ENCODE measurements around the gene SNRPB2. TPM values are rescaled to one million over a fixed set of nuclear protein-coding genes. Genes with fewer than 3 reads are reported as not detected.
A peak's percentile ranks its signal among the peaks of the same experiment; 100 is the strongest.

The SNRPB2 gene
- total and polyA plus RNA-seq, 2 donors (not counting 3 experiments of a cell fraction or from before 2014, with no cell fraction given), result 43.7 to 76.0 TPM

DNA sequence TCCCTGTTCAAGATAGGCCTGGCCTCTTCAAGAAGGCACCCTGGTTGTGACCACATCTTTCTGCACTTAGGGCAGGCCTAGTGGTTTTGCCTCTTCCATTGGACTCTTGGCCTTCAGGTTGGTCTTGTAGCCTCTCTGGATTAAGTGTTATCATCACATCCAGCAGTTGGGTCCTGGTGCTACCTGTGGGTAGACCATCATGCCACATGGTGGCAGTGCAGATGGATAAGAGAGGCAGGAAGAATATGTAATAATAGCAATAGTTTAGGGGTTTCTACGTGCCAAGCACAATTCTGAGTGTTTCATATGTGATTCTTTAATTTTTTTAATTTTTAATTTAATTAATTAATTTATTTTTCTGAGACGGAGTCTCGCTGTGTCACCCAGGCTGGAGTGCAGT, 28.5 kb upstream of the SNRPB2 start:
- Histone ChIP-seq H3K4me2 (ENCODE audit: insufficient read depth, low read length) (no peak overlapping the region), H3K36me3 (ENCODE audit: control insufficient read depth in 2 of 2, extremely low read depth in 1 of 2, insufficient read depth in 2 of 2, low read length in 2 of 2) (no peaks in the 10 kb centered on the region), H3K9ac (replicated peaks; ENCODE audit: extremely low read depth, insufficient read depth, low read length) (no peak overlapping the region), H3K79me2 (ENCODE audit: control insufficient read depth, insufficient read depth, low read length) (no peaks in the 10 kb centered on the region), H3K27me3 (ENCODE audit: control insufficient read depth in 2 of 2, insufficient read depth in 2 of 2, low read length in 2 of 2) (no peaks in the 10 kb centered on the region), H3K27ac (ENCODE audit: insufficient read depth, low read depth, low read length) (no peak overlapping the region), H2AFZ (ENCODE audit: low read depth, low read length) (no peak overlapping the region), H3K4me3 (replicated peaks in 1 of 3; ENCODE audit: insufficient read depth in 1 of 3, low read depth in 1 of 3, low read length in 3 of 3) (no peak overlapping the region), H4K20me1 (replicated peaks; ENCODE audit: control insufficient read depth, extremely low read depth, insufficient read depth, low read length) (no peaks in the 10 kb centered on the region), H3K4me1 (ENCODE audit: control insufficient read depth, extremely low read depth, insufficient read depth, low read length) (no peaks in the 10 kb centered on the region), H3K9me1 (replicated peaks; ENCODE audit: control insufficient read depth, extremely low read depth, insufficient read depth, low read length) (no peaks in the 10 kb centered on the region), H3K9me3 (replicated peaks; ENCODE audit: control insufficient read depth, insufficient read depth, low read length) (no peaks in the 10 kb centered on the region)
- ChIA-PET POLR2A (no interaction called here), CTCF (no interaction called here)
- TF ChIP-seq POLR2A (IDR thresholded peaks at IDR 0.05; ENCODE audit: low read depth, low read length), result no peak
- TF ChIP-seq, protein P1, sequence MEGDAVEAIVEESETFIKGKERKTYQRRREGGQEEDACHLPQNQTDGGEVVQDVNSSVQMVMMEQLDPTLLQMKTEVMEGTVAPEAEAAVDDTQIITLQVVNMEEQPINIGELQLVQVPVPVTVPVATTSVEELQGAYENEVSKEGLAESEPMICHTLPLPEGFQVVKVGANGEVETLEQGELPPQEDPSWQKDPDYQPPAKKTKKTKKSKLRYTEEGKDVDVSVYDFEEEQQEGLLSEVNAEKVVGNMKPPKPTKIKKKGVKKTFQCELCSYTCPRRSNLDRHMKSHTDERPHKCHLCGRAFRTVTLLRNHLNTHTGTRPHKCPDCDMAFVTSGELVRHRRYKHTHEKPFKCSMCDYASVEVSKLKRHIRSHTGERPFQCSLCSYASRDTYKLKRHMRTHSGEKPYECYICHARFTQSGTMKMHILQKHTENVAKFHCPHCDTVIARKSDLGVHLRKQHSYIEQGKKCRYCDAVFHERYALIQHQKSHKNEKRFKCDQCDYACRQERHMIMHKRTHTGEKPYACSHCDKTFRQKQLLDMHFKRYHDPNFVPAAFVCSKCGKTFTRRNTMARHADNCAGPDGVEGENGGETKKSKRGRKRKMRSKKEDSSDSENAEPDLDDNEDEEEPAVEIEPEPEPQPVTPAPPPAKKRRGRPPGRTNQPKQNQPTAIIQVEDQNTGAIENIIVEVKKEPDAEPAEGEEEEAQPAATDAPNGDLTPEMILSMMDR (IDR thresholded peaks at IDR 0.05; ENCODE audit: extremely low read depth in 1 of 2, insufficient read depth in 1 of 2, low read depth in 1 of 2, low read length in 2 of 2), result peak in 1 of 2 donors; percentile 16
- no peak for FAIRE-seq
- peak; percentile 14 for DNase-seq (ENCODE audit: low read depth, low spot score)
- intact Hi-C loops (cut with micrococcal nuclease), result loop anchor here (1.0 kb wide), 1 partner anchor 60 kb away; no protein-coding TSS in a partner anchor
- no TSS peak for BruUV-seq (replicated peaks)
- dilution Hi-C loops (cut with MboI; ENCODE audit: extremely low pct_ligation_motif_present, low sequenced_read_pairs), result no loop called here

- Histone ChIP-seq H3K4me1 (ENCODE audit: control insufficient read depth, extremely low read depth, insufficient read depth, low read length) (no peaks in the 10 kb centered on the region), H2AFZ (ENCODE audit: low read depth, low read length) (no peak overlapping the region), H3K9me1 (replicated peaks; ENCODE audit: control insufficient read depth, extremely low read depth, insufficient read depth, low read length) (no peaks in the 10 kb centered on the region), H4K20me1 (replicated peaks; ENCODE audit: control insufficient read depth, extremely low read depth, insufficient read depth, low read length) (no peaks in the 10 kb centered on the region), H3K4me3 (replicated peaks in 1 of 3; ENCODE audit: insufficient read depth in 1 of 3, low read depth in 1 of 3, low read length in 3 of 3) (no peak overlapping the region), H3K27me3 (ENCODE audit: control insufficient read depth in 2 of 2, insufficient read depth in 2 of 2, low read length in 2 of 2) (no peaks in the 10 kb centered on the region), H3K79me2 (ENCODE audit: control insufficient read depth, insufficient read depth, low read length) (no peaks in the 10 kb centered on the region), H3K4me2 (ENCODE audit: insufficient read depth, low read length) (no peak overlapping the region), H3K9ac (replicated peaks; ENCODE audit: extremely low read depth, insufficient read depth, low read length) (no peak overlapping the region), H3K36me3 (ENCODE audit: control insufficient read depth in 2 of 2, extremely low read depth in 1 of 2, insufficient read depth in 2 of 2, low read length in 2 of 2) (no peaks in the 10 kb centered on the region), H3K27ac (ENCODE audit: insufficient read depth, low read depth, low read length) (no peak overlapping the region), H3K9me3 (replicated peaks; ENCODE audit: control insufficient read depth, insufficient read depth, low read length) (no peaks in the 10 kb centered on the region)
- TF ChIP-seq POLR2A (IDR thresholded peaks at IDR 0.05; ENCODE audit: low read depth, low read length), result no peak
- TF ChIP-seq MYC (IDR thresholded peaks at IDR 0.05; ENCODE audit: low read depth, low read length), result no peak
- TF ChIP-seq FOS (IDR thresholded peaks at IDR 0.05; ENCODE audit: borderline replicate concordance, insufficient read depth, low read length), result no peak
- TF ChIP-seq, protein P1 (IDR thresholded peaks at IDR 0.05; ENCODE audit: extremely low read depth in 1 of 2, insufficient read depth in 1 of 2, low read depth in 1 of 2, low read length in 2 of 2), result no peak
- no peak for TF ChIP-seq EZH2 (IDR thresholded peaks at IDR 0.05; ENCODE audit: borderline replicate concordance, low read depth, low read length, severe bottlenecking)
- TF ChIP-seq JUN (IDR thresholded peaks at IDR 0.05; ENCODE audit: borderline replicate concordance, insufficient read depth, insufficient read length, low read depth), result no peak
- TF ChIP-seq, protein P2, sequence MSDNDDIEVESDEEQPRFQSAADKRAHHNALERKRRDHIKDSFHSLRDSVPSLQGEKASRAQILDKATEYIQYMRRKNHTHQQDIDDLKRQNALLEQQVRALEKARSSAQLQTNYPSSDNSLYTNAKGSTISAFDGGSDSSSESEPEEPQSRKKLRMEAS (IDR thresholded peaks at IDR 0.05; ENCODE audit: insufficient read depth, insufficient read length), result no peak
- TF ChIP-seq POLR2AphosphoS5 (IDR thresholded peaks at IDR 0.05; ENCODE audit: insufficient read depth, low read depth, low read length), result no peak
- ChIA-PET POLR2A (no interaction called here), CTCF (no interaction called here)
- dilution Hi-C loops (cut with MboI; ENCODE audit: extremely low pct_ligation_motif_present, low sequenced_read_pairs) (no loop called here), intact Hi-C loops (cut with micrococcal nuclease) (no loop called here)
- BruUV-seq (replicated peaks), result no TSS peak
- no peak for FAIRE-seq
- no peak for DNase-seq (ENCODE audit: low read depth, low spot score)
These were observed 26.3 kb upstream of the SNRPB2 start for GRCh38 chr20:16703570-16703969.
